PFSK-1 (cell line): ENCODE measurements around the gene ANKRD12.

Source experiments
- FOXP2 ChIP-seq: optimal IDR thresholded peaks from 2 replicates; pipeline ENCODE3; 2011; ENCODE audit warnings: borderline replicate concordance, control low read depth, inconsistent platforms; ENCODE audit not compliant: insufficient read depth; ENCODE audit errors: extremely low read length, extremely low read depth
- POLR2AphosphoS5 ChIP-seq: IDR thresholded peaks from 2 replicates; pipeline ENCODE4 v1.6.1; 2012; ENCODE audit warnings: low read depth, mild to moderate bottlenecking, control low read depth, low read length, moderate library complexity
- SIN3A ChIP-seq: IDR thresholded peaks from 2 replicates; pipeline ENCODE4 v1.6.1; 2012; ENCODE audit warnings: mild to moderate bottlenecking, low read length, moderate library complexity, borderline replicate concordance; ENCODE audit not compliant: insufficient read depth

- TF ChIP-seq FOXP2, result no peak
- TF ChIP-seq POLR2AphosphoS5, result no peak
- TF ChIP-seq SIN3A, result no peak
These were observed 69.8 kb downstream of the ANKRD12 start for GRCh38 chr18:9206421-9206820.
